DMS 273 (cell line): ENCODE data around the gene ZNF224.
A peak's percentile ranks its signal among the peaks of the same experiment; 100 is the strongest.

Experiments
- DNase-seq: peaks from one replicate; lab custom pipeline; 2025; ENCODE audit not compliant: unreplicated experiment; lab: John Stamatoyannopoulos, UW

ZNF224 gene

DNA sequence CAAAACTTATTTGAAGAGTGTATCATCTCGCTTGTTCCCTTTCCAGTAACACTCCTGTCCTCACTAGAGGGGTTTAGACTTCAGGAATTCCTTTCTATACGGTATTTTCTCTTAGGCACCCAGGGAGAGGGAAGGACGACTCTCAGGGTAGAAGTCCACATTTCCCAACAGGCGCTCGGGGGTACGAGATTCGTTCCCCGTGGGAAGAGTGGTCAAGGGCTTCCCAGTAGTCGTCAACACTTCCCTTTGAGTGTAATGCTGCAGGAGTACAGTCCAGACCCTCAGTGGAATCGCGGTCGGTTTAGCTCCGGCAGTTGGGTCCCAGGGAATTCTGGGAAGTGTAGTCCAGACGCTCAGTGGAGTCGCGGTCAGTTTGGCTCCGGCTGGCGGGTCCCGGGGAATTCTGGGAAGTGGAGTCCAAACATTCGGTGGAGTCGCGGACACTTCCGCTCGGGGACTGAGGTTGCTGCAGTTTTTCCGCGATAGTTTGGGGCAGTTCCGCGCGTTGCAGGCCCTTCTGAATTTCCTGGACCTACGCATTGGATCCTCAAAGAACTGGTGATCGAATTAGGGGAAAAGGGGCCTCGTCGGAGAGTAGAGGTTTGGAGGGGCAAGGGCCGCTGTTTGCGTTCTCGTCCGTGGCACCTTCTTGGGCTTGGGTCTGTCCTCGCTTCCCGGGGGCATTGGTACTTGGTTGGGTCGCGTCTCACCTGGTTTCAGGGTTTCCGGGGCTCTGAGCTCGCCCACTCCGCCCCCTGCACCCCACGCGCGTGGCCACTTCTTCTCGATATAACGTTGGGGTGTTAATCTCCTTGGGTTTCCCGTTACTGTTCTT, at the start of gene ZNF224:
ZNF224 (plus strand) TSS at position 431 of the 835 bp plus-strand sequence. CDS start 3,513 bp downstream, outside the sequence.
- DNase-seq: peak; percentile 96

DNA sequence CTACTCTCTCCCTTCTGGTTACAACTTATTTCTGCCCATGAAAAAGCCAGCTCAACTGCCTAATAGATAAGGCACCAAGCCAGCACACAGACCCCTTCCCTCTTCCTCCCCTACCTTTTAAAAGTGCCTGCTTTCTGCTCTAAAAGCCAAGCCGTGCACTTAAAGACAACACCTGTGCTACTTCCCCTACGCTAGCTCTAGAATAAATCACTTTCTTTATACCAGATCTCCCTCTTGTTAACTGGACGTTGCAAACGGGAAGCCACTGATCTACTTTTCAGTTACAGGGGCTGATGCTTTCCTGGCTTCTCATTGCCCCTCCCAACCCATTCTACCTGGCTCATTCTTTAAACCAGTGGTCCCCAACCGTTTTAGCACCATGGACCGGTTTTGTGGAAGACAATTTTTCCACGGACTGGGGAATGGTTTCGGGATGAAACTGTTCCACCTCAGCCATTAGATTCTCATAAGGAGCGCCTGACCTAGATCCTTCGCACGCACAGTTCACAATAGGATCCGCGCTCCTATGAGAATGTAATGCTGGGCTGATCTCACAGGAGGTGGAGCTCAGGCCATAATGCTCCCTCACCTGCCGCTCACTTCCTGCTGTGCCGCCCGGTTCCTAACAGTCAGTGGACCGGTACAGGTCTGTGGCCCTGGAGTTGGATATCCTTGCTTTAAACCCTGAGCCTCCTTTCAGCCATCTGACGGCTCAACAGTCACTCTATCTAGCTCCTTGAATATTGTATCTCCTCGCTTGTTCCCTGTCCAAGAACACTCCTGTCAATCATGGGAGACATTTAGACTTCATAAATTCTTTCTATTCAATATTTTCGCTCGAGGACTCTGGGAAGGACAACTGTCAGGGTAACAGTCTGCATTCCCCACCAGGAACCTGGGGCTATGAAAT, 43.2 kb upstream of the ZNF224 start:
- DNase-seq: no peak

DNA sequence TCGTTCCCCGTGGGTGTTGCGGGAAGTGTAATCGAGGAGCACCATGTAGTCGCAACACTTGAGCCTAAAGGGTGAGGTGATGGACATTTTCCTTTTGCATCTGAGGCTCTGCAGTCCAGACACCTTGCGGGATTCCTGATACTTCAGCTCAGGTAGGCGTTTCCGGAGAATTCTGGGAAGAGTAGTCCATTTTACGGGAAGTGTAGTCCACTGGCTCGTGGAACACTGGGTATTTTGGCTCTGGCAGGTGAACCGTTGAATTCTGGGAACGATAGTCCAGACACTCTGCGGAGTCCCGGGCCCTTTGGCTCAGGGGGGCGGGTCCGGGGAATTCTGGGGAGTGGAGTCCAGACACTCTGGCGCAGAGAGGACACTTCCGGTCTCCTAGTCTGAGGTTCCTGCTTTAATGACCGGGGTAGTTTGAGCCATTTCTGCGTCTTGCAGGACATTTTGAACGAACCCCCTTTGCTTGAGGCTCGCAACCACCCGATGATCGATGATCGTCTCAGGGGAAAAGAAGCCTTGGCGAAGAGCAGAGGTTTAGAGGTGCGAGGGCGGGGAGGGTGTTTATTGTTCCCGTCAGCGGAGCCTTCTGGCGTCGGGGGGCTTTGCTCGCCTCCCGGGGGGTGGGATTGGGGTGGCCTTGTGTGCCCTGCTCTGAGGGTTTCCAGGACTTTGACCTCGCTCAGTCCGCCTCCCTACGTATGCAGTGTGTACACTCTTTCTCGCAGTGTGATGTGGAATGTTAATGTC, 42.3 kb upstream of the ZNF224 start, which contains the start of gene ZNF223:
ZNF223 (plus strand) TSS at position 387 of the 753 bp plus-strand sequence. CDS start 3,141 bp downstream, outside the sequence.
- DNase-seq: peak; percentile 96

- no peak for DNase-seq
These were observed 38.3 kb upstream of the ZNF224 start for GRCh38 chr19:44055870-44056269.

DNA sequence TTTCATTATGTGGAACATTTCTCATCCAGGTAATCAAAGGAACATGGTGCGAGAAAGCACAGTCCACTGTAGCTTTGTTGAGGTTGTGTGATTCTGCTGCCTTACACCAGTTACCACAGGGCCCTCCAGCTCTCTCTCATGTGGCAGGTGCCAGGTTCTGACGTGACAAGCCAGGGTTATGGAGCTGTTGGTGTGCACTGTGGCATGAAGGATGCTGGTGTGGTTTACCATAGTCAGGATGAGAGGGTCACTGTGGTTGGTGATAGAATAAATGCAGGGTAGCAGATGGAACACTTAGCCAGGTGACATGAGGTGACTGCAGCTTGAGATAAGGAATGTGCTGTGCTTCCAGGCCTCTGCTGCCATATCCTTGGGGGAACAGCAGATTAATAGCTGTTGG, 34.9 kb upstream of the ZNF224 start:
- DNase-seq: no peak

- no peak for DNase-seq
These were observed 33.1 kb upstream of the ZNF224 start for GRCh38 chr19:44061038-44061437.

GRCh38 chr19:44066305-44066704, 27.9 kb upstream of the ZNF224 start:
- DNase-seq: no peak

DNA sequence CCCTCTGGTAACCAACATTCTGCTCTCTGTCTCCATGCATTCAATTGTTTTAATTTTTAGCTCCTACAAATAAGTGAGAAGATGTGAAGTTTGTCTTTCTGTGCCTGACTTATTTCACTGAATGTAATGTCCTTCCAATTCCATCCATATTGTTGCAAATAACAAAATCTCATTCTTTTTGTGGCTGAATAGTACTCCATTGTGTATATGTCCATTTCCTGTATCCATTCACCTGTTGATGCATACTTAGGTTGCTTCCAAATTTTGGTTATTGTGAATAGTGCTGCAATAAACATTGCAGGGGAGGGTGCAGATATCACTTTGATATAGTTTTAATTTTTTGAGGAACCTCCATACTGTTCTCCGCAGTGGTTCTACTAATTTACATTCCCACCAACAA, 24.7 kb upstream of the ZNF224 start:
- no peak for DNase-seq

- DNase-seq: peak; percentile 93
These were observed 22.2 kb upstream of the ZNF224 start, which contains the start of gene ZNF284 for GRCh38 chr19:44071824-44072542. Gene ZNF284, plus strand, starts transcription at chr19:44072159. Its CDS starts 4,231 bp downstream, at chr19:44076390.

DNA sequence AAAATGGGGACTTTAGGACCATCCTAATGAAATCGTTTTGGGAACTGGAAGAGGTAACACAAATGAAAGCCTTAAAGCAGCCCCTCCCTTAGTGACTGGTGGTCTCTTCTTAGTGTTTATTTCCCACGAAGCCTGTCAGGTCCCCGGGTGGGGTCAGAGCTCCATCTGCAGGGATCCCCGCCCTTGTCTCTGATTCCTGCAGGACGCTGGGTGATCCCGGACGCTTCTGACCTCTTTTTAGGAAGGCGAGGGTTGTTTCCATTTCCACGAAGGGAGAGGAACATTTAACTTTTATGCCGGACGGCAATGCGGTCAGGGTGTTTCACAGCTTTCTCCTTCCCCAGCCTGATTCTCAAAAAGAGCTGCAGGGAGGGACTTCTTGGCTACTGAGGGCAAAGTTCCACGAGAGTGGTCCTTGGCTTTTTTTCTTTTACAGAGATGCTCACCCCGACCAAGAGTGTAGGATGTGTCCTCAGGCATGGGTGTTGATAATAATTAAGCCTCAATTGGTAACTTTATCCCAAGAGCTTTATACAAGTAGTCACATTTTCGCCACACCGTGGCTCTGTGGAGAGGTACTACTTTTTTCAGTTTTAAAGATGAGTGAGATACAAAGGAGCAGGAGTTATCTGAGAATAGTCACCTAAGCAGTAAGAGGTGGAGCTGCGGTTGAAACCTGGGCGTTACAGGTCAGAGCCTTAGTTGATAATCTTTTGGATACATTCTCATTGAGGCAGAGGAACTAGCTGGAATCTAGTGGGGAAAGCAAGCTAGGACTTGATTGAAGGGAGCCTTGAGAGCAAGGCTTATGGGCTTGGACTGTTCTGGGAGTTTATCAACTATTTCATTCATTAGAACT, 21.4 kb upstream of the ZNF224 start:
- no peak for DNase-seq

DNA sequence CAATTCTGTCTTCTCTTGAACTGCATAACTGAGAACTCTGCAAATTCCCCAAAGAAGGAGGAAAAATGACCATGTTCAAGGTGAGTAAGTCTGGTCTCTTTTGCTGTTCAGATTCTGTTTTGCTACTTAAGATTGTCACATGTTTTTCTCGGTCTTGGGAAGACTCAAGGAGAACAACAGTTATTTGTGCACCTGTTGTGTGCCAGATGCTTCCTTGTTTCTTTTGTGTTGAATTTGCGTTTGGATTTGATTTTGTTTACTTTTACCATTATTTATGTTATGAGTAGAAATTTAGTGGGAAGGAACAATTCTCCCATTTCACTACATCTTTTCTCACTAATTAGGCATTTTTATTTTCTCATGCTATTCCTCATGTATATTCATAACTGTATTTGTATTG, 17.8 kb upstream of the ZNF224 start:
- no peak for DNase-seq

DNA sequence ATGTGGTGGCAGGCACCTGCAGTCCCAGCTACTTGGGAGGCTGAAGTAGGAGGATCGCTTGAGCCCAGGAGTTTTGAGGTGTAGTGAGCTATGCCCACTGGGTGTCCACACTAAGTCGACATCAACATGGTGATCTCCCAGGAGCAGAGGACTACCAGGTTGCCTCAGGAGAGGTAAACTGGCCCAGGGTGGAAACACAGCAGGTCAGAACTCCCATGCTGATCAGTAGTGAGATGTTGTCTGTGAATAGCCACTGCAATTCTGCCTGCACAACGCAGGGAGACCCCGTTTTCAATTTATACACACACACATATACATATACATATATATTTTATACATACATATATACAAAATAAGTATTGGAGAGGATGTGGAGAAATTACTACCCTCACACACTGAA, 2.1 kb upstream of the ZNF224 start:
- DNase-seq: no peak

DNA sequence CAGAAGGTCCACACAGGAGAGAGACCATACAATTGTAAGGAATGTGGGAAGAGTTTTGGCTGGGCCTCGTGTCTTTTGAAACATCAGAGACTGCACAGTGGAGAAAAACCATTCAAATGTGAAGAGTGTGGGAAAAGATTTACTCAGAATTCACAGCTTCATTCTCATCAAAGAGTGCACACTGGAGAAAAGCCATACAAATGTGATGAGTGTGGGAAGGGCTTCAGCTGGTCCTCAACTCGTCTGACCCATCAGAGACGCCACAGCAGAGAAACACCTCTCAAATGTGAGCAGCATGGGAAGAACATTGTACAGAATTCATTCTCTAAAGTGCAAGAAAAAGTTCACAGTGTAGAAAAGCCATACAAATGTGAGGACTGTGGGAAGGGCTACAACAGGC, 13.6 kb downstream of the ZNF224 start:
- DNase-seq: no peak

- DNase-seq: no peak
These were observed 15.3 kb downstream of the ZNF224 start for GRCh38 chr19:44109458-44109857.

DNA sequence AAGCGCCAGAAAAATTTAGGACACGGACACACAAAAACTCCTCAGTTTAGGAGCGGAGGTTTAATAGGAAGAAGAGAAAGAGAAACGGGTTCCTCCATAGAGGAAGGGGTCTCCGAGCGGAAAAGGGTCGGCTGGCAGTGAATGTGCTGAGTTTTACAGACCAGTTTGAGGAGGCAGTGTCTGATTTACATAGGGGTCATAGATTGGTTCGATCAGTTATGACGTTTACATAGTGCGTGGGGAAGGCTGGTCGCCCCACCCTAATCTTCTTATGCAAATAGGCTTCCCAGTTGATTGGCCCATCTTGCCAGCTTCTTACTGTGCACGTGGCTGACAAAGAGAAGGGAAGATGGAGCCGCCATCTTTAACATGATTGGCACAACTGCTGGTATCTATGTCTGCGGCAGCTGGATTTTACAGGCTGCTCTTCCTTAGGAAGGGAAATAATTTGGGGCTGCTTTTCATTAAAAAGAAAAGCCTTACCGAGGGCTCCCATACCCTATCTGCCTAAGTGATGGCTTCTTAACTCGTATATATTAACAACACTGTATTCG, 17.8 kb downstream of the ZNF224 start:
- DNase-seq: peak; percentile 82

DNA sequence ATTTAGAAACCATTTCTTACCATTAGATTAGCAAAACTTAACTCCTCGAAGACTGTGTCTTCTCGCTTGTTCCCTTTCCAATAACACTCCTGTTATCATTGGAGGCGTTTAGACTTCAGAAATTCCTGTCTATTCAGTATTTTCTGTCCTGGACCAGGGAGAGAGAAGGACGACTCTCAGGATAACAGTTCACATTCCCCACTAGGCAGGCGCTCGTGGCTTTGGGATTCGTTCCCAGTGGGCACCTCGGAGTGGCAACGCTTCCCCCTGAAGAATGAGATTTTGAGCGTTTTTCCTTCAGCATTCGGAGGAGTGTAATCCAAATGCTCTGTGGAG, 18.6 kb downstream of the ZNF224 start:
- DNase-seq: no peak

DNA sequence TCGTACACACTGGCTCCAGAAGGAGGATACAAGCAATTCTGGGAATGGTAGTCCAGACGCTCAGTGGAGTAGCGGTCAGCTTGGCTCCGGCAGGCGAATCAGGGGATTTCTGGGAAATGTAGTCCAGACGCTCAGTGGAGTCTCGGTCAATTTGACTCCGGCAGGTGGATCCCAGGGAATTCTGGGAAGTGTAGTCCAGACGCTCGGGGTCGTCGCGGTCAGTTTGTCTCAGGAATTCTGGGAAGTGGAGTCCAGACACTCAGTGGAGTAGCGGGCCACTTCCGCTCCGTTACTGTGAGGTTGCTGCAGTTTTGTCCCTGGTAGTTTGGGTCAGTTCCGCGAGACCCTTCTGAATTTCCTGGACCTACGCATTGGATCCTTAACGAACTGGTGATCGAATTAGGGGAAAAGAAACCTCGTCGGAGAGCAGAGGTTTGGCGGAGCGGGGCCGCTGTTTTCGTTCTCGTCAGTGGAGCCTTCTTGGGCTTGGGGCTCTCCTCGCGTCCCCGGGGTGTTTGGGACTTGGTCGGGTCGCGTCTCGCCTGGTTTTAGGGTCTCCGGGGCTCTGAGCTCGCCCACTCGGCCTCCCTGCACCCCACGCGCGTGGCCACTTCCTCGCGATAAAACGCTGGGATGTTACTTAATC, 19.1 kb downstream of the ZNF224 start, which contains the start of gene ZNF225:
ZNF225 (plus strand) TSS at position 262 of the 646 bp plus-strand sequence. CDS start 2,429 bp downstream, outside the sequence.
- DNase-seq: peak; percentile 99

DNA sequence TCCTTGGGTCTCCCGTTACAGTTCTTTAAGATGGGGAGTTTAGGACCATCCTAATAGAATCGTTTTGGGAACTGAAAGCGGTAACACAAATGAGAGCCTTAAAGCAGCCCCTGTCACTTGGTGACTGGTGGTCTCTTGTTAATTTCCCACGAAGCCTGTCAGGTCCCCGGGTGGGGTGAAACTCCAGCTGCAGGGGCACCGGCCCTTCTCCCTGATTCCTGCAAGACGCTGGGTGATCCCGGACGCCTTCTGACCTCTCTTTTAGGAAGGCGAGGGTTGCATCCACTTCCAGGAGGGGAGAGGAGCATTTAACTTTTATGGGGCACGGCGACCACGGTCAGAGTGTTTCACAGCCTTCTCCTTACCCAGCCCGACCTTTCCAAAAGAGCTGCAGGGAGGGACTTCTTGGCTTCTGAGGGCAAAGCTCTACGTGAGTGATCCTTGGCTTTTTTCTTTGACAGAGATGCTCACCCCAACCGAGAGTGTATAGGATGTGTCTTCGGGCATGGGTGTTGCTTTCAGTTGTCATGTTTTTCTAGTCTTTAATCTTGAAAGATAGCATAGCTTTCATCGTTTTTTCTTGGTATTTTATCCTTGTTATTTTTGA, 19.7 kb downstream of the ZNF224 start:
- peak; percentile 53 for DNase-seq
